Measurements from ENCODE around the gene NUTM2F.
A peak's percentile ranks its signal among the peaks of the same experiment; 100 is the strongest.
"Not testable (repeated sequence)": the region's sequence is repeated elsewhere in the genome, so short reads cannot be mapped to it uniquely, and the experiment has no call there.

The NUTM2F gene, protein sequence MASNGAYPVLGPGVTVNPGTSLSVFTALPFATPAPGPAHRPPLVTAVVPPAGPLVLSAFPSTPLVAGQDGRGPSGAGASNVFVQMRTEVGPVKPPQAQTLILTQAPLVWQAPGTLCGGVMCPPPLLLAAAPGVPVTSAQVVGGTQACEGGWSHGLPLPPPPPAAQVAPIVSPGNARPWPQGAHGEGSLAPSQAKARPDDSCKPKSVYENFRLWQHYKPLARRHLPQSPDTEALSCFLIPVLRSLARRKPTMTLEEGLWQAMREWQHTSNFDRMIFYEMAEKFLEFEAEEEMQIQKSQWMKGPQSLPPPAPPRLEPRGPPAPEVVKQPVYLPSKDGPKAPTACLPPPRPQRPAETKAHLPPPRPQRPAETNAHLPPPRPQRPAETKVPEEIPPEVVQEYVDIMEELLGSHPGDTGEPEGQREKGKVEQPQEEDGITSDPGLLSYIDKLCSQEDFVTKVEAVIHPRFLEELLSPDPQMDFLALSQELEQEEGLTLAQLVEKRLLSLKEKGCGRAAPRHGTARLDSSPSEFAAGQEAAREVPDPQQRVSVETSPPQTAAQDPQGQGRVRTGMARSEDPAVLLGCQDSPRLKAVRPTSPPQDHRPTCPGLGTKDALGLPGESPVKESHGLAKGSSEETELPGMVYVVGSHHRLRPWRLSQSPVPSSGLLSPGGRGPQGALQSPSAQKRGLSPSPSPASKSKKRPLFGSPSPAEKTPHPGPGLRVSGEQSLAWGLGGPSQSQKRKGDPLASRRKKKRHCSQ

DNA sequence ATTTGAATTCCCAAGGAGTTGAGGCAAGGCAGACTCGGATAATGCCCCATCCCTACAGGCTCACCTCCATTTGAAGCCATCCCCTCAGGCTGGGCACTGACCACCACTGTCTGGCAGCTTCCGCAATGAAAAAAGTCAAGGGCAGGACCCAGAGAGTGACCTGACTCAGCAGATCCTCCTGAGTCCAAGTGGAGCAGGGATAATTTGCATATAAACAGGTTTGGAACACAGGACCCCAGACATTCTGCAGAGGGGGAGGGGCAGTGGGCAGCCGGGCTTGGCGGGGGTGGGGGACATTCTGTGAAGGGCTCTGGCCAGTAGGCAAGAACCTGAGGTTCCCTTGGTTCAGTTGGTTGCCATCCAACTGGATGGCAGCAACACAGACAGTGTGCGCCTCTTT lies at the start of gene NUTM2F:
TSS of gene NUTM2F (minus strand) at position 101 of the 400 bp plus-strand sequence. CDS start at position 80, 21 bp downstream.
- not testable (repeated sequence) for DNase-seq (ENCODE audit: low spot score in 2 of 2); H3K36me3 Mint-ChIP-seq; ATAC-seq (ENCODE audit: low read depth); H3K4me3 Mint-ChIP-seq; H3K27me3 Mint-ChIP-seq; H3K4me1 Mint-ChIP-seq; H3K9me3 Mint-ChIP-seq
- H3K27ac Mint-ChIP-seq, result peak within 1 kb of the TSS; percentile 23

DNA sequence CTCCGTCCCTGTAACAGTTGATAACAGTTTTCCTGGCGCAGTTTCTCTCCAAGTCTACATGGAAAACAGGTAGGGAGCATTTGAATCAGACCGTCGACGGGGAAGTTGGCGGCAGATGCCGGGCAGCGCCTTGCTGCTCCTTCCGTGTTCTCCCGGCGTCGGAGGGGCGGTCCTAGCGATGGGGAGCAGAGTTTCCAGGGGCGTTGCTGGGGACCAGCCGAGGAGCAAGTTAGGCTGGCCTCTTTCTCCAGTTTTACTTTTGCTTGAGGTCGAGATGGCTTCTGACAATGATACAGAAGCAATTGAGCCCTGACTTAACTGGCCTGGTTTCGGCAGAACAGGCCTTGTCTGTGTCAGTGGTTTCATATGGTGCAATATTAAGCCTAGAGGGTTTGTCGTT lies 46.8 kb upstream of the NUTM2F start:
- Mint-ChIP-seq H3K4me3 (peak overlapping the region; percentile 82), H3K27ac (peak overlapping the region; percentile 68)
- H3K9me3 Mint-ChIP-seq; H3K36me3 Mint-ChIP-seq; DNase-seq (ENCODE audit: low spot score in 2 of 2); H3K27me3 Mint-ChIP-seq; H3K4me1 Mint-ChIP-seq: not testable (repeated sequence)
- ATAC-seq (ENCODE audit: low read depth), result peak; percentile 10

DNA sequence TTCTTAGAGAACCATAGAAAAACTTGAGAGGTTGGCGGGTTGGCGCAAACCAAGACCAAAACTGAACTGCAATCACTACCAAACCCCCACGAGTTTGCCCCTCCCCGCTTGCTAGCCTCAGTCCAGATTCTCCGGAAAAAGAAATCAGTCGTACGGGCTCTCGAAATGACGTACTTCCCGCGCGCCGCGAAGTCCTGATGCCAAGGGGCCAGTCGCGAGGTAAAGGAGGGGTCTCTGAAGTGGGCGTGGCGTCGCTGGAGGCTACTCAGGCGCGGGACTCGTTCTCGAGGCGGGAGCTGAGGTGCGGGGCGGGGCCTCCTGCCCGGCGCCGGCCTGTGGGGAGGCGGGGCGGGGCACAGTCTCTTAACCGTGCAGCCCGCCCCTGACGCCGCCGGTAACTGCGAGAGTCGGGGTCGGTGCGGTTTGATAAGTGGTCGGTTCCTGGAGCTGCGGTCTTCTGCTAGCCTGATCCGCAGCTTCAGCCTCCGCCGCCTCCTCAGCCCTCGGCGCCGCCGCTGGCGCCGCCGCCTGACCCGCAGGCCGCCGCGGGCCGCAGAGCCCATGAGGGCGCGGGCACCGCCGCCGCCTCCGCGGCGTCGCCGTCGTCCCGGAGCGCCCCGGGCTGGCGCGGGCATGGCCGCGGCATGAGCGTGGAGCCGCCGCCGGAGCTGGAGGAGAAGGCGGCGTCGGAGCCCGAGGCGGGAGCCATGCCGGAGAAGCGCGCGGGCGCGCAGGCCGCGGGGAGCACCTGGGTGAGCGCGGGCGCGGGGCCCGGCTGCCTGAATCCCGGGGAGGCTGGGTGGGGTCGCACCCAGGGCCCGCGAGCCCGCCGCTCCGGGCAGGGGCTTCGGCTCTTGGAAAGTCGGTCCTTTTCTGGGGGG lies 46.0 kb upstream of the NUTM2F start:
- peak; percentile 92 for ATAC-seq (ENCODE audit: low read depth)
- not testable (repeated sequence) for H3K9me3 Mint-ChIP-seq, H3K36me3 Mint-ChIP-seq, H3K4me1 Mint-ChIP-seq, H3K27me3 Mint-ChIP-seq
- Mint-ChIP-seq H3K27ac (peak overlapping the region; percentile 93), H3K4me3 (peak overlapping the region; percentile 89)
- DNase-seq (ENCODE audit: low spot score in 2 of 2), result peak; percentile 84 to 85

DNA sequence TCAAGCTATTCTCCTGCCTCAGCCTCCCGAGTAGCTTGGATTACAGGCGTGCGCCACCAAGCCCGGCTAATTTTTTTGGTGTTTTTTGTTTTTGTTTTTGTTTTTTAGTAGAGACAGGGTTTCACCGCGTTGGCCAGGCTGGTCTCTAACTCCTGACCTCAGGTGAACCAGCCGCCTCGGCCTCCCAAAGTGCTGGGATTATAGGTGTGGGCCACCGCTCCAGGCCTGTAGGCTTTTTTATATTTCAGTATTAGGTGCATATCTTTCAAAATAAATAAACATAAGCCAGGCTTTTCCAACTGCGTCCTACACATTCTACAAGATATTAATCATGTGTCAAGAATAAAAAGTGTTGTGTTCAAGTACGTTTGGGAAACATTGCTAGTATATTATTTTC lies 45.3 kb upstream of the NUTM2F start:
- H3K9me3 Mint-ChIP-seq; ATAC-seq (ENCODE audit: low read depth); DNase-seq (ENCODE audit: low spot score in 2 of 2); H3K36me3 Mint-ChIP-seq; H3K27me3 Mint-ChIP-seq; H3K4me1 Mint-ChIP-seq: not testable (repeated sequence)
- peak overlapping the region; percentile 89 for H3K4me3 Mint-ChIP-seq
- peak overlapping the region; percentile 93 for H3K27ac Mint-ChIP-seq

DNA sequence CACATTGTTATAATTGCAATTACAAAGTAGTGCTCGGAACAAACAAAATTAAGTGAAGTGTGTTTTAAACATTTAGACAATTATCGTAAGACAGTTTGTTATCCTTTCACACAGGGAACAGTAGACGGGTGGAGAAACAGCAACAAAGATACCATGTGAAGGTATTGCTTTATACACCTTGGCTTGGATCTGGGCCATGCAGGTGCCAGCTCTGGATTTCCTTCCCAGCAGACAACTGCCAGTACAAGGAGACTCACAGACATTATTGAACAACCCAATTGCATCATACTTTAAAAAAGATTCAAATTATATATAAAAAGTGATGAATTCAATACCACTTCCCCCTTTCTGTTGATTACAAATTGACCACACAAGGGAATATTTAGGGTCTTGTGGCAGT lies 41.8 kb upstream of the NUTM2F start:
- H3K27ac Mint-ChIP-seq; H3K4me1 Mint-ChIP-seq; H3K36me3 Mint-ChIP-seq; H3K9me3 Mint-ChIP-seq; ATAC-seq (ENCODE audit: low read depth); H3K4me3 Mint-ChIP-seq; DNase-seq (ENCODE audit: low spot score in 2 of 2); H3K27me3 Mint-ChIP-seq: not testable (repeated sequence)

DNA sequence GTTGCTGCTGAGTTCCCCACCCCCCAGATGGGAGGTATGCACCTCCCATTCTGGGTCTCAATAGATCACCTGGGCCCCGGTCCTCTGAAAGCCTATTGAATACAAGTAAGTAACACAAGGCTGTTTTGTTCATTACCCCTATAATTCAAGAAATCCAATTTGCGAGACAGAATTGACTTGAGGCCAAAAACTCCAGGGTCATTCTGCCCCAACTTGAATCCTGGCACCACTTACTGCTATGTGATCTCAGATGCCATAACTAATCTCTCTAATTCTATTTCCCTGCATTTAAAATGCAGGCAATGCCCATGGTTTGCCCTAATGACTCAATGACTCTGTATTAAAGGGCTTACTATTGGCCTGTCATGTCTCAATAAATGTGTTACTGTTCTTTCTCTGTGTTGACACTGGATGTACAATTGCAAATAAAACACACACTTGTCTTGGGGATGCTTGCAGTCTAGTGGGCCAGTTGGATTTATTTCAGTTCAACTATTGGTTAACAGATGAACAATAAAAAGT lies 35.7 kb upstream of the NUTM2F start:
- not testable (repeated sequence) for H3K4me1 Mint-ChIP-seq; H3K36me3 Mint-ChIP-seq; ATAC-seq (ENCODE audit: low read depth); H3K27me3 Mint-ChIP-seq; H3K4me3 Mint-ChIP-seq; H3K9me3 Mint-ChIP-seq; DNase-seq (ENCODE audit: low spot score in 2 of 2); H3K27ac Mint-ChIP-seq

DNA sequence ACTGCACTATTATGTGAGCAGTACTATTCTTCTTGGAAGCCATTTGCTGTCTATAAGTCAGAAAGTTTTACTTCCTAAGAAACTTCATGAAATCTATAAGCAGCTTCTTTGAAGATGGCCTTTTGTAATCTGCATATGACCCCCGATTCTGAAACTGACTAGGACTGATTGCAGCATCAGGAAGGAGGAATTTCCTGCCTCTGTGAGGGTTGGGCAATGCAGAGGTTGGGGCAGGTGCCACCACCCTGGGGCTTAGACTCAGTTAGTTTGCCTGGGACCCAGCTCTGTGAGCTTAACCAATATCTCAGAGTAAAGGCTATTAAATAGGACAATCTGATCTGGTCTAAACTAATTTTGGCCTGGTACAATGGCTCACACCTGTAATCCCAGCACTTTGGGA lies 28.7 kb upstream of the NUTM2F start:
- DNase-seq (ENCODE audit: low spot score in 2 of 2); H3K27ac Mint-ChIP-seq; H3K36me3 Mint-ChIP-seq; H3K4me1 Mint-ChIP-seq; H3K27me3 Mint-ChIP-seq; H3K4me3 Mint-ChIP-seq; H3K9me3 Mint-ChIP-seq; ATAC-seq (ENCODE audit: low read depth): not testable (repeated sequence)

DNA sequence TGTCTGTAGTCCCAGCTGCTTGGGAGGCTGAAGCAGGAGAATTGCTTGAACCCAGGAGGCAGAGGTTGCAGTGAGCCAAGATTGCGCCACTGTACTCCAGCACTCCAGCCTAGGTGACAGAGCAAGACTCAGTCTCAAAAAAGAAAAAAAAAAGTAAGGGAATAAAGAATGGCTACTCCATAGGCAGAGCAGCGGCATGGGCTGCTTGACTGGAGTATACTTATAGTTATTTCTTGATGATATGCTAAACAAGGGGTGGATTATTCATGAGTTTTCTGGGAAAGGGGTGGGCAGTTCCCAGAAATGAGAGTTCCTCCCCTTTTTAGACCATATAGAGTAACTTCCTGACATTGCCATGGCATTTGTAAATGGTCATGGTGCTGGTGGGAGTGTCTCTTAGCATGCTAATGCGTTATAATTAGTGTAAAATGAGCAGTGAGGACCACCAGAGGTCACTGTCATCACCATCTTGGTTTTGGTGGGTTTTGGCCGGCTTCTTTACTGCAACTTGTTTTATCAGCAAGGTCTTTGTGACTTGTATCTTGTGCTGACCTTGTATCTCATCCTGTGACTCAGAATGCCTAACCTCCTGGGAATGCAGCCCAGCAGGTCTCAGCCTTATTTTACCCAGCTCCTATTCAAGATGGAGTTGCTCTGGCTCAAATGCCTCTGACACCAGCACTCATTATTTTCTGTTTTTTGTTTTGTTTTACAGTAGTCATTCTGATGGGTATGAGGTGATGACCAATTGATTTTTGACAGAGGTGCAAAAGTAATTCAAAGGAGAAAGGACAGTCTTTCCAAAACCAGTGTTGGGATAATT lies 23.7 kb upstream of the NUTM2F start:
- H3K4me1 Mint-ChIP-seq; H3K27me3 Mint-ChIP-seq; H3K4me3 Mint-ChIP-seq; DNase-seq (ENCODE audit: low spot score in 2 of 2); H3K36me3 Mint-ChIP-seq; H3K9me3 Mint-ChIP-seq; H3K27ac Mint-ChIP-seq; ATAC-seq (ENCODE audit: low read depth): not testable (repeated sequence)

DNA sequence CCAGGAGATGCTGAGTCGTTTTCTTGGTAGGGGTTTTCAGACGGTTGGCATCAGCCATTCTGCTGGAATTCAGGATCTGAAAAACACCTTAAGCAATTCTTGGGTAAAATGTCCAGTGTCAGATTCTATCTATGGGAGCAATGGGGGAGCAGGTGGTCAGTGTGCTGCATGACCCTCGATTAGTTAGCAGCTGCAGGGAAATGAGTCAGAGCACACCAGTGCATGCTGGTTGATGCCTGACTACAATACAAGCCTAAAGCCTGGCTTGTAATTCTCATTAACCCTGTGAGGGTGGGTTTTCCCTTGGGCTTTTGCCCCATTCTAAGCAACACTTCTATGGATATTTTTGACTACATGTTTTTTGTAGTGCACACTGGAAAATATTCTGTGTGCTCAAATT lies 20.3 kb upstream of the NUTM2F start:
- H3K36me3 Mint-ChIP-seq; H3K4me3 Mint-ChIP-seq; DNase-seq (ENCODE audit: low spot score in 2 of 2); ATAC-seq (ENCODE audit: low read depth); H3K27ac Mint-ChIP-seq; H3K9me3 Mint-ChIP-seq; H3K27me3 Mint-ChIP-seq; H3K4me1 Mint-ChIP-seq: not testable (repeated sequence)

DNA sequence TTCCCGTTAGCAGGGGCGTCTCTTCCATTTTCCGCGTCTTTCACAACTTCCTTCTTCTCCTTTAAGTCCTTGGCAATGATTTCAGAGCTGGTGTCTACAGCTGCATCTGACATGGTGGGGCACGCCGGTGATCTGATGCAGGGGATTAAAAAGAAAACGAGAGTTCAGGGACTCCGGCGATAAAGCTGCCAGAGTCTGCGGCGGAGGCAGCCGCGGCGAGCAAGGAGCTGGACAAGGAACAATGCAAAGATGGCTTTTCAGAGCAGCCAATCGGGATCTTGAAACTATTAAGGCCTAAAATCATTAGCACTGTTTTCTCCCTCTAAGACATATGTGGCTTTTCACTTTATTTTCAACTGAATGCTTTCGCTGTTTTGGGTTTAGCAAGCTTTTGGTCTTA lies 19.0 kb upstream of the NUTM2F start:
- not testable (repeated sequence) for ATAC-seq (ENCODE audit: low read depth); H3K27me3 Mint-ChIP-seq; H3K9me3 Mint-ChIP-seq; H3K4me1 Mint-ChIP-seq; H3K36me3 Mint-ChIP-seq; DNase-seq (ENCODE audit: low spot score in 2 of 2)
- Mint-ChIP-seq H3K27ac (peak overlapping the region; percentile 49), H3K4me3 (peak overlapping the region; percentile 37)

DNA sequence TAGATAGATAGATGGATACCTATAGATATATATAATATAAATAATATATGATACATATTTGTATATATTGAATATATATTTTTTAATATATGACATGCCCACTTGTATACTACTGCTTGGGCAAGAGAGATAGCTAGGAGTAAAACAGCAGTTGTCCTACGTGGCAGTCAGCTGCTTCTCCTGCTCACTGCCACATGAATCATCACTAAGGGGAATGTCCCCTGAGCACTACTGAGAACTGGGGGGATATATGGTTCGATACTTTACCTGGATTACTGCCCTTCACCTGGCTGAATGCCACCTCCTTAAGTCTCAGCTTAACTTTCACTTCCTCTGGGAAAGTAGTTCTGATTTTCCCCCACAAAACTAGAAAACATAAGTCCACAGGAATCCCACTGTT lies 13.3 kb upstream of the NUTM2F start:
- not testable (repeated sequence) for H3K9me3 Mint-ChIP-seq; H3K4me1 Mint-ChIP-seq; DNase-seq (ENCODE audit: low spot score in 2 of 2); H3K27ac Mint-ChIP-seq; H3K36me3 Mint-ChIP-seq; H3K4me3 Mint-ChIP-seq; H3K27me3 Mint-ChIP-seq
- ATAC-seq (ENCODE audit: low read depth), result peak; percentile 29

DNA sequence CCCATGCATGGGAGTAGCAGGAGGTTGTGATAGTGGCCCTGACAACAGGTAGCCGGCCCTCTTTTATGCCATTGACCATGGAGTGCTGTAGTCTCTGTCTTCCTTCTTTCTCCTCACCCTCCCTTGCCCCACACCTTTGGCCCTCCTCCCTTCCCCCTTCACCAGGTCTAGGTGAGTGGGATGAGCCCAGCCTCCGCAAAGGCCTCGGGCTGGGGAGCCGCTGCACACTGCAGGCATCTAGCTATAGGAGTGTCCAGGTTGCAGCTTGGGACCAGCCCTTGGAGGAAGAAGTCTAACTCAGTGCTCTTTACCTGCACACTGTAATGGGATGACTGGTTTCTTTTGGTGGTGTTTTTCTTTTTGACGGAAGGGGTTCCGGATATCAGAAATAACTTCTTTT lies 12.3 kb upstream of the NUTM2F start:
- not testable (repeated sequence) for DNase-seq (ENCODE audit: low spot score in 2 of 2); H3K9me3 Mint-ChIP-seq; H3K4me1 Mint-ChIP-seq; H3K27me3 Mint-ChIP-seq; H3K27ac Mint-ChIP-seq; H3K4me3 Mint-ChIP-seq; ATAC-seq (ENCODE audit: low read depth); H3K36me3 Mint-ChIP-seq

DNA sequence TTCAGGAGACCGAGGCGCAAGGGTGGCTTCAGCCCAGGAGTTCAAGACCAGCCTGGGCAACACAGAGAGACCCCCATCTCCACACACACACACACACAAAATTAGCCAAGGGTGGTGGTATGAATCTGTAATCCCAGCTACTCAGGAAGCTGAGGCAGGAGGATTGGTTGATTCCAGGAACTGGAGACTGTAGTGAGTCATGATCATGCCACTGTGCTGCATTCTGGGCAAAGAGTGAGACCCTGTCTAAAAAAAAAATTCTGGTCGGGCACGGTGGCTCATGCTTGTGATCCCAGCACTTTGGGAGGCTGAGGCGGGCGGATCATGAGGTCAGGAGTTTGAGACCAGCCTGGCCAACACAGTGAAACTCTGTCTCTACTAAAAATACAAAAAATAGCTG lies 11.2 kb upstream of the NUTM2F start:
- ATAC-seq (ENCODE audit: low read depth); H3K27ac Mint-ChIP-seq; H3K4me3 Mint-ChIP-seq; H3K36me3 Mint-ChIP-seq; H3K27me3 Mint-ChIP-seq; H3K9me3 Mint-ChIP-seq; H3K4me1 Mint-ChIP-seq; DNase-seq (ENCODE audit: low spot score in 2 of 2): not testable (repeated sequence)

All from memory B cell (primary cell).